H7 (cell line): ENCODE data around the gene JAK1. TPM values are rescaled to one million over a fixed set of nuclear protein-coding genes. Genes with fewer than 3 reads are reported as not detected.

ENCODE experiments used
- DNase-seq: peaks from one replicate; pipeline ENCODE4 v3.0.0; 2012
- H3K27me3 ChIP-seq: 2 replicates; pipeline ENCODE4 v1.6.0; 2011; ENCODE audit warnings: mild to moderate bottlenecking, low read length; ENCODE audit not compliant: control insufficient read depth, insufficient read depth
- H3K36me3 ChIP-seq: replicated peaks from 2 replicates; pipeline ENCODE4 v1.5.1; 2011; ENCODE audit warnings: low read length; ENCODE audit not compliant: control insufficient read depth, insufficient read depth
- H3K4me3 ChIP-seq: 2 replicates; pipeline ENCODE4 v1.5.1; 2011; ENCODE audit warnings: low read depth, mild to moderate bottlenecking, control low read depth, low read length, moderate library complexity; ENCODE audit not compliant: insufficient read depth
- total RNA-seq: library from RNA; depleted of rRNA; stranded (reverse); fragments of >200 nt; shearing (Covaris generic); gene quantifications from 2 replicates; pipeline ENCODE4 v1.2.3, GENCODE V29; 2014

The JAK1 gene
- total RNA-seq, 1 experiment from 2014 or later = 36.7 TPM

- H3K4me3 ChIP-seq = no peak overlapping the region
- H3K27me3 ChIP-seq = no peaks in the 10 kb centered on the region
- DNase-seq = no peak
- no peaks in the 10 kb centered on the region for H3K36me3 ChIP-seq
Measured at GRCh38 chr1:64986903-64987871, 20.8 kb upstream of the JAK1 start.

GRCh38 chr1:64984737-64985136 is 18.4 kb upstream of the JAK1 start:
- Histone ChIP-seq H3K27me3 (no peaks in the 10 kb centered on the region), H3K36me3 (no peaks in the 10 kb centered on the region), H3K4me3 (no peak overlapping the region)
- DNase-seq = no peak

GRCh38 chr1:64984106-64984505 is 17.8 kb upstream of the JAK1 start:
- no peak for DNase-seq
- Histone ChIP-seq H3K27me3 (no peaks in the 10 kb centered on the region), H3K4me3 (no peak overlapping the region), H3K36me3 (no peaks in the 10 kb centered on the region)

GRCh38 chr1:64983110-64983509 is 16.8 kb upstream of the JAK1 start:
- Histone ChIP-seq H3K36me3 (no peaks in the 10 kb centered on the region), H3K27me3 (no peaks in the 10 kb centered on the region), H3K4me3 (no peak overlapping the region)
- DNase-seq = no peak

- Histone ChIP-seq H3K36me3 (no peaks in the 10 kb centered on the region), H3K4me3 (no peak overlapping the region), H3K27me3 (no peaks in the 10 kb centered on the region)
- no peak for DNase-seq
Measured at GRCh38 chr1:64981601-64982533, 15.5 kb upstream of the JAK1 start.

GRCh38 chr1:64980745-64981600 is 14.6 kb upstream of the JAK1 start:
- Histone ChIP-seq H3K36me3 (no peaks in the 10 kb centered on the region), H3K4me3 (no peak overlapping the region), H3K27me3 (no peaks in the 10 kb centered on the region)
- no peak for DNase-seq

GRCh38 chr1:64979358-64979757 is 13.0 kb upstream of the JAK1 start:
- DNase-seq = no peak
- no peaks in the 10 kb centered on the region for H3K27me3 ChIP-seq
- no peaks in the 10 kb centered on the region for H3K36me3 ChIP-seq
- H3K4me3 ChIP-seq = no peak overlapping the region

- no peaks in the 10 kb centered on the region for H3K36me3 ChIP-seq
- no peak overlapping the region for H3K4me3 ChIP-seq
- DNase-seq = no peak
- H3K27me3 ChIP-seq = no peaks in the 10 kb centered on the region
Measured at GRCh38 chr1:64976361-64976760, 10.0 kb upstream of the JAK1 start.

GRCh38 chr1:64975740-64976139 is 9.4 kb upstream of the JAK1 start:
- H3K4me3 ChIP-seq = no peak overlapping the region
- H3K27me3 ChIP-seq = no peaks in the 10 kb centered on the region
- no peaks in the 10 kb centered on the region for H3K36me3 ChIP-seq
- DNase-seq = no peak

GRCh38 chr1:64975127-64975526 is 8.8 kb upstream of the JAK1 start:
- Histone ChIP-seq H3K27me3 (no peaks in the 10 kb centered on the region), H3K4me3 (no peak overlapping the region), H3K36me3 (no peaks in the 10 kb centered on the region)
- DNase-seq = no peak

- Histone ChIP-seq H3K36me3 (no peaks in the 10 kb centered on the region), H3K27me3 (no peaks in the 10 kb centered on the region), H3K4me3 (no peak overlapping the region)
- DNase-seq = no peak
Measured at GRCh38 chr1:64974288-64974825, 8.0 kb upstream of the JAK1 start.

- H3K27me3 ChIP-seq = no peaks in the 10 kb centered on the region
- no peaks in the 10 kb centered on the region for H3K36me3 ChIP-seq
- H3K4me3 ChIP-seq = no peak overlapping the region
- no peak for DNase-seq
Measured at GRCh38 chr1:64973061-64973647, 6.8 kb upstream of the JAK1 start.

GRCh38 chr1:64969305-64970046 is 3.1 kb upstream of the JAK1 start:
- no peak overlapping the region for H3K4me3 ChIP-seq
- no peaks in the 10 kb centered on the region for H3K36me3 ChIP-seq
- no peak for DNase-seq
- H3K27me3 ChIP-seq = peaks cover 7% of the 10 kb centered on the region
